H1 (cell line): Measurements from ENCODE around the gene ACTL8. TPM values are rescaled to one million over a fixed set of nuclear protein-coding genes. Genes with fewer than 3 reads are reported as not detected.
A peak's percentile ranks its signal among the peaks of the same experiment; 100 is the strongest.

Source experiments
- E2F6 ChIP-seq: IDR thresholded peaks from 2 replicates; pipeline ENCODE4 v1.6.1; 2012; ENCODE audit warnings: inconsistent platforms
- PHF8 ChIP-seq: fragments of 200-600 bp; sonication (generic); conservative IDR thresholded peaks from 2 replicates; pipeline ENCODE4 v1.7.1; 2012; ENCODE audit warnings: low read depth, mild to moderate bottlenecking, inconsistent platforms, low read length, moderate library complexity
- polyA plus RNA-seq, 7 experiments: library from polyadenylated mRNA; depleted of rRNA in 3 of 7; stranded (reverse) in 5 of 7; unstranded in 2 of 7; fragments of >200 nt in 5 of 7; fragments of 200-250 nt in 2 of 7; gene quantifications; 1 replicate in 5 of 7; 2 replicates in 1 of 7; 4 replicates in 1 of 7; pipeline versions ENCODE4 v1.2.1 to v1.2.3, GENCODE V29; 2011 to 2013; ENCODE audit warnings: missing spikeins in 2 of 7, mixed read lengths in 2 of 7
- total RNA-seq: library from RNA; stranded (reverse); fragmentation: NEBNext Ultra II Directional; extraction: Animal tissue kit (Norgen Biotek cat#: 25700); gene quantifications from 2 replicates; pipeline ENCODE4 v1.2.1, GENCODE V29; 2021

The ACTL8 gene
- total and polyA plus RNA-seq, 2 of the 8 experiments (the other 6 are each of a cell fraction or from before 2014, with no cell fraction given), result 0.33 to 0.47 TPM

- TF ChIP-seq E2F6 (peak; percentile 71), PHF8 (no peak)
Observed at GRCh38 chr1:17755120-17755519, at the start of gene ACTL8 (continued).
